PFSK-1 (cell line): ENCODE results near the gene CYTIP.

Experiments used
- FOXP2 ChIP-seq: optimal IDR thresholded peaks from 2 replicates; pipeline ENCODE3; 2011; ENCODE audit warnings: borderline replicate concordance, control low read depth, inconsistent platforms; ENCODE audit not compliant: insufficient read depth; ENCODE audit errors: extremely low read length, extremely low read depth
- POLR2AphosphoS5 ChIP-seq: IDR thresholded peaks from 2 replicates; pipeline ENCODE4 v1.6.1; 2012; ENCODE audit warnings: low read depth, mild to moderate bottlenecking, control low read depth, low read length, moderate library complexity
- REST ChIP-seq, 2 experiments: IDR thresholded peaks; 2 replicates each; pipeline versions ENCODE4 v1.6.1 to v1.8.0; 2011 to 2012; ENCODE audit warnings: low read depth in 2 of 2, low read length in 2 of 2, control low read depth in 1 of 2, inconsistent platforms in 1 of 2, mild to moderate bottlenecking in 1 of 2, moderate library complexity in 1 of 2; ENCODE audit not compliant: insufficient read depth in 1 of 2
- SIN3A ChIP-seq: IDR thresholded peaks from 2 replicates; pipeline ENCODE4 v1.6.1; 2012; ENCODE audit warnings: mild to moderate bottlenecking, low read length, moderate library complexity, borderline replicate concordance; ENCODE audit not compliant: insufficient read depth
- TAF1 ChIP-seq: IDR thresholded peaks from 2 replicates; pipeline ENCODE4 v1.6.1; 2012; ENCODE audit warnings: low read length, control low read depth, borderline replicate concordance; ENCODE audit not compliant: insufficient read depth

The CYTIP gene

GRCh38 chr2:157377861-157378260 is 66.0 kb downstream of the CYTIP start:
- TF ChIP-seq TAF1 (no peak), REST (IDR thresholded peaks at IDR 0.05; ENCODE audit: insufficient read depth in 1 of 2, low read depth in 2 of 2, low read length in 2 of 2) (no peak), POLR2AphosphoS5 (no peak)

- TF ChIP-seq REST (IDR thresholded peaks at IDR 0.05; ENCODE audit: insufficient read depth in 1 of 2, low read depth in 2 of 2, low read length in 2 of 2) (no peak), FOXP2 (no peak)
Measured at GRCh38 chr2:157376041-157376440, 67.8 kb downstream of the CYTIP start.

GRCh38 chr2:157375384-157375783 is 68.5 kb downstream of the CYTIP start:
- TF ChIP-seq POLR2AphosphoS5, result no peak
- no peak for TF ChIP-seq REST (IDR thresholded peaks at IDR 0.05; ENCODE audit: insufficient read depth in 1 of 2, low read depth in 2 of 2, low read length in 2 of 2)
- no peak for TF ChIP-seq SIN3A
- no peak for TF ChIP-seq TAF1
- no peak for TF ChIP-seq FOXP2

- TF ChIP-seq FOXP2, result no peak
Measured at GRCh38 chr2:157367704-157368103, 76.2 kb downstream of the CYTIP start.
